HG03432 (cell line): ENCODE measurements around the gene ZDHHC4.

ENCODE experiments used
- ATAC-seq: cut with Tn5 transposase; IDR thresholded peaks from one replicate; pipeline ENCODE4 v1.9.1; 2021; ENCODE audit warnings: mild to moderate bottlenecking, moderate library complexity; ENCODE audit not compliant: unreplicated experiment

ZDHHC4 gene

DNA sequence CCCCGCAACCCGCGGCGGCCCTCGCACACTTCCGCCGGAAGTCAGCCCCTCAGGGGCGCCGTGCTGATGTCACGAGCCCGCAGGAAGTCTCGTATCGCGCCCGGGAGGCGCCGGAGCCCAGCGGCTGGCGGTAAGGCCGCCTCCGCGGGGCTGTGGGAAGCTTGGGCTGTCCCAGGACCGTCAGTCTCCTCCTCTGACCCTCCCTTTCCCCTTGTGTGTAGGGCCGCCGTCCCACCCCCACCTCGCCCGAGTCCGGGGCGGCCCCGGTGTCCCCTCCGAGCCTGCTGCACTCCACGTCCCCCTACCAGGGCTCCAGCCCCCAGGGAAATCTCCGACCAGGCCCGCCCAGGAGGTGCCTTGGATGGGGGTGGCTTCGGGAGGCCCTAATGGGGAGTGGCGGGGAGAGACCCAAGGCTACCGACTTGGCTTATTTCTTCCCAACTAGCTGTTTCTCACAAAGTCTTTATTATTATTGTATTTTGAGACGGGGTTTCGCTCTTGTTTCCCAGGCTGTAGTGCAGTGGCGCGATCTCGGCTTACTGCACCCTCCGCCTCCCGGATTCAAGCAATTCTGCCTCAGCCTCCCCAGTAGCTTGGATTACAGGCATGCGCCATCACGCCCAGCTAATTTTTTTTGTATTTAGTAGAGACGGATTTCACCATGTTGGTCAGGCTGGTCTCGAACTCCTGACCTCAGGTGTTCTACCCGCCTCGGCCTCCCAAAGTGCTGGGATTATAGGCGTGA, at the start of gene ZDHHC4:
Gene ZDHHC4 (plus strand): TSS at position 86 of the 745 bp plus-strand sequence. CDS start 3,108 bp downstream, outside the sequence.
- ATAC-seq: peak; percentile 98

DNA sequence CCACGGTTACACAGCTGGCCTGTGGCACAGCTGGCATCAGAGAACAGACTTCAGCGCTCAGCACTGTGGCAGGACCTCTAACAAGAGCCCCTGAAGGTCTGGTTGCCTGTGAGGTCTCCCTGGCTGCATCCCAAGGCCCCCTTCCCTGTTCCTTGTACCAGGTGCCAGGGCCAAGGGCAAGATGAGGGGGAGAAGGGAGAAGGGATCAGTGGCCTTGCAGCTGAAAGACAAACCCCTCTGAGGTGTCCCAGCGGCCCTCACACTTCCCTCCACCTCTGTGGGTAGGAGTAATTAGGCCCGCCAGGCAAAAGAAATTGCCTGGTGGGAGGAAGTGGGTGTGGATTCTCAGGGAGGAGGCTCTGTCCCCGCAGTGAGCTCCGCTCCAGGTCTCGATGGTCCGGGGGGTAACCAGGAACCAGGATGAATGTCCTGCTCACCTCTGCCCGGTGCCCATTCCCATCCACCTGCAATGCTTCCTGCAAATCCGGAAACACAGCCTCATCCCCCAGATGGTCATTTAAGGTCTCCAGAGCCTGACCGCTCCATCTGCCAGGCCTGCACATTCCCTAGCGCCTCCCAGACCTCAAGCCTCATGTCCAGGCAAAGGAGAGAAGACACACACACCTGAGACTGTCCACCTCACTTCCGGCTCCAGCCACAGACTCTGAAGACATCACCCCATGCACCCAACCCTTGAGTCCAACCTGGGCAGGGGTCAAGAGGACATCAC, 48.7 kb upstream of the ZDHHC4 start:
- no peak for ATAC-seq

DNA sequence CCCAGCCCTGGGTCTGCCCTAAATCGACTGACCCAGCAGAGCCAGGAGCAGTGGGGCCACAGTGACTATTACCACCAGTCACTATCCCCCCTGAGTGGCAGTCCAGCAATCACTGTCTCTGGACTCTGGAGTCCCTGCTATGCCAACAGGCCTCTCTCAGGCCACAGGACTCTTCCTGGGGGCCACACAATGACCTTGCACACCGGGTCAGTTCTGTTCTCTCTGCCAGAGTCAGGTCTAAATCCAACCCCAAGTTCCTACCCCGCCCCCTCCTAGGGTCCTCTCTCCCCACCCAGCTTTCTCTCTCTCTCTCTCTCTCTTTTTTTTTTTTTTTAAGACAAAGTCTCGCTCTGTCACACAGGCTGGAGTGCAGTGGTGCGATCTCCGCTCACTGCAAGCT, 47.6 kb upstream of the ZDHHC4 start:
- ATAC-seq: no peak

DNA sequence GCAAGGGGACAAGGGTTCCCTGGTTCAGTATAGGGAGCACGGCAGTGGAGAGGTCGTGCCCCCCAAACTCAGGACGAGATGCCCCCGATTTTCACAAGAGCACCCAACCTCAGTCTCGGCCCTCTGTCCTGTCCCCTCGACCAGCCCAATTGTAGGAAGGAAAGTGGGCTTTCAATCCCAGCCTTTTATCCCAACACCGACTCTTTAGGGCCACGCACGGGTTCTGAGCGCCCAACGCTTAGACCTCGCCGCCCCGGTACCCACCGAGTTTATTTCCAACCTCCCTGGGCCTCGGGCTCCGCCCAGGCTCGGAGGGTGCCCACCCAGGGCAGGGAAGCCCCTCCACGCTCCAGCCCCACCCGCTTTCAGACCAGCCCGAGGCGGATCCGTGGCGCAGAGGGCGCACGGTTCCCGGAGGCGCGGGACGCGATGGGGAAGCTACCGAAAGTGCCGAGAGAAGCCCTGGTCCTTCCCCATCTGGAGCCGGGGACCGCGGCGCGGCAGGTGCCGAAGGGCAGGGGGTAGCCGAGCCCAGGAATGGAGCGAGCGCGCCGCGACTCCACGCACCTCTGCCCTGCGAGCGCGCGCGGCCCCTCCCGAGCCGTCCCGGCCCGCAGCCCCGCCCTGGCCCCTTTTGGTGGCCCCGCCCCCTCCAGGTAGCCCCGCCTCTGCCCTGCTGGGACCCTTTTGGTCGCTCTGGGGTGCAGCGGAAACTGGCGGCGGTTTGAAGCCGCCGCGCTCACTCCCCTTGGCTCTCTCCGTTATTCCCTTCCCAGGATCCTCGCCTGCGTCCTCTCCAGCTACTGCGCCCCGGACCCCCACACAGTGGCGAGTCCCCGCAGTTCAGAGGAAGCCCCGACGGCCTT, 46.4 kb upstream of the ZDHHC4 start:
- ATAC-seq: peak; percentile 55

DNA sequence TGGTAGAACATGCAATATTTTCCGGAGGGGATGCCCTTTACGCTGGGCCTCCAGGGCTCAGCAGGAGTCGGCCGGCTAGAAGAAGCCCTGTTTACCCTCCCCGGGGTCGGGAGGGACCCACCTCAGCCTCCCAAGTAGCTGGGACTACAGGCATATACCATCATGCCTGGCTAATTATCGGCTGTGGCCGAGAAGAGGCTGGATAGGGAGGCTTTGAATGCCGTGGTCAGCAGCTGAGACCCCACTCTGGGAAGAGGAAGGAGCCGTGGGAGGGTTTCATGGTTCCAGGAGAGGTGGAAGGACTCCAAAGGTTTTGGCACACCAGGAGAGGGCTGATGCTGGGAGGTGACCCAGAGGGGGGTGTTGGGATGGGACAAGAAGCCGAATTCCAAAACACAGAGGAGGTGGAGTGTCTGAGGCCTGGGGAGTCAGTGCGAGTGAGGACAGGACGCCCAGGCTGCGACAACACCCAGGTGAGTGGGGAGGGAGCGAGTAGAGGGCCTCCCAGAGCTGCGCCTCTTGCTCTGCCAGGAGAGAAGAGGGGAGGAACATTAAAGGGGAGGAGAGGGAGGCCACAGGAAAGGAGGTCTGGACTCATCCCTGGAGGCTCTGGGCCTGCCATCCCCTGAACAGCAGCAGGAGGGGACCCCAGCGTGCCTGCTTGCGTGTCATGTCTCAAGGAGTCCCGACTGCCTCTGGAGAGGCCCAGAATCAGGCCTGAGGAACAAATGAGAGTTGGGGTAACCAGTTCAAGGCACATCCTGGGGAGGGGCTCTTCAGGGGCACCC, 45.6 kb upstream of the ZDHHC4 start:
- ATAC-seq: no peak

DNA sequence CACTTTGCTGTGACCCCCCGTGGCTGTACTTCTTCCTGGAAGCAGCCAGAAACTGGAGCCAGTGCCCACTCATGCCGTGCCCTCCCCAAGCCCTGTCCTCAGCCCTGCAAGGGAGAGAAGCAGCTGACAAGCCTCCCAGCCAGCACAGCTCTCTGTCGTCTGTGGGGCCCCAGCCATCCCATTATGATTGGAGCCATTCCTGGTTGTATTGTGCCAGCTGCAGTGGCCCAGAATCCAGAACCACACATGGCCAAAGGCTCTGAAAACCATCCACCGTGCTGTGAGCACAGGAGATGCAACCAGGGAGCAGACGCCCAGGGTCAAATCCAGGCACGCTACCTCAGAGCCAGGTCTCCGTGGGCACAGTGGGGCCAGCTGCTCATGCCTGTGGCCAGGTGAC, 44.7 kb upstream of the ZDHHC4 start:
- no peak for ATAC-seq

DNA sequence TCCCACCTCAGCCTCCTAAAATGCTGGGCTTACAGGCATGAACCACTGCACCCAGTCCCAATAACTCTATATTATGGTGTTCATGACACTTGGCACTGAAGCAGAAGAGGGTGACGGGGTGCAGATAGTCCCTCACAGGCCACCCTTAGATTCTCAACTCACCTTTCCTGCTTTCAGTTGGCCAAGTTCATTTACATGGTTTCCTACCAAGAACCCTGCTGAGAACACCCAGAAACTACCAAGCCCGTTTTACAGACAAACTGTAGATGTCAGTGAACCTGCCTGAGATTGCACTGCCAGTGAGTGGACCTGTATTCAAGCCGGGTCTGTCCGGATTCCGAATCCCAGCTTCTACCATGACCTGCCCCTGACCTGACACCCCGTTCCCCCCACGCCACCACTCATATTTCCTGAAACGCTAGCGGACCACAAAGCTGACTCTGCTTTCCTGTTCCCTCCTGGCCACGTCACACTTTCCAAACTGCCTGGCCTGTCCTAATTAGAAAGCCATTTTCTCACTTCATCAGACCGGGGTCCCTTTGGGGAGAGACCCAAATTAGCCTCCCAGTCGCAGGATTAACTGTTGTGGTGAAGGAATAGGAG, 43.3 kb upstream of the ZDHHC4 start:
- peak; percentile 32 for ATAC-seq

DNA sequence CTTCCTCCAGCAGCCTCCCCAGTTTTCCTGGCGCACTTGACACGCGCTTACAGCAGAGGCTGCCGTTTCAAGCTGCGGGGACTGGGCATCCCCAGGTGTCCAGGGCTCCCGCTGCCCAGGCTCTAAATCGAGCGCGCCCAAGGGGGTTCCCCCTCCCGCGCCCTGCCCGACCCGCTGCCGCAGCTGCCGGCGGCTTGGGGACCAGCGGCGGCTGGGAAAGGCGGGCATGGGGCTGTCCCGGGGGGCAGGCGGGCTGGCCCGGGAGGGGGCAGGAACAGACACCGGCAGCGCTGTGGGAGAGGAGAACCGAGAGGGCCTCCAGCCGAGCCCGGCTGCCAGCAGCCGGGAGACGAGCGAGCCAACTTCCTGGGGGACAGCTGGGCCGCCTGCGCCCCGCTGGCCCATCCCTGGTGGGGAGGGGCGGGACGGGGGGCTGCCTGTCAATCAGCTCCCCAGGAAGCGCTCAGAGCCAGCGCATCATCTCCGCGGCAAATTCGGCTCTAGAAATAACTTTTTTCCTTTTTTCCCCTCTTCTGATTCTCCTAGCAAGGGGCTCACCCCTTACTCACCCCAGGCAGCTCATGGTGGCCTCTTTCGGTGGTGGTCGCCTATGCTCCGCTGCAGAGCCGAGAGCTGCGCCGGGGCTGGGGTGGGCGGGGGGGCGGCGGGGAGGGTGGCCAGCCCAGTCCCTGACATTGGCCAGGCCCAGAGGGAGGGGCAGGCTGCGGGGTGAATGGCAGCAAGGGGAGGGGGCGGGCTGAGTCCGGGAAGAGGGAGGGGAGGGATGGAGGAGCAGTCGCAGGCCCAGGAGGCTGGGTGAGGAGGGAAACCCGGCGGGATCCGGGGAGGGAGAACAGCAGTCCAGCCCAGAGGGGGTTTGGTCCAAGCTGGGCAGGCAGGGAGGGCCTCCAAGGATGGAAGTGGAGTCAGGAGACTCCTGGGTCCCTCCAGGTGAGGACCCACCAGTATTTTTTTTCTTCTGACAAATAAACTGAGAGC, 40.7 kb upstream of the ZDHHC4 start:
- no peak for ATAC-seq

DNA sequence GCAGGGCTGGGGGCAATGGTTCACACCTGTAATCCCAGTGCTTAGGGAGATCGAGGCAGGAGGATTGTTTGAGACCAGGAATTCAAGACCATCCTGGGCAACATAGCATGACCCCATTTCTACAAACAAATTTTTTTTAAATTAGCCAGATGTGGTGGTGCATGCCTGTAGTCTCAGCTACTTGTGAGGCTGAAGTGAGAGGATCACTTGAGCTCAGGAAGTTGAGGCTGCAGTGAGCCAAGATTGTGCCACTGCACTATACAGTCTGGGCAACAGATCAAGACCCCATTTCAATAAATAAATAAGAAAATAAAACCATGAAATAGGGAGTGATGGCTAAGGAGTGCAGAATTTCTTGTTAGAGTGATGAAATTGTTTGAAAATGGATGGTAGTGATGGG, 34.9 kb upstream of the ZDHHC4 start:
- no peak for ATAC-seq

DNA sequence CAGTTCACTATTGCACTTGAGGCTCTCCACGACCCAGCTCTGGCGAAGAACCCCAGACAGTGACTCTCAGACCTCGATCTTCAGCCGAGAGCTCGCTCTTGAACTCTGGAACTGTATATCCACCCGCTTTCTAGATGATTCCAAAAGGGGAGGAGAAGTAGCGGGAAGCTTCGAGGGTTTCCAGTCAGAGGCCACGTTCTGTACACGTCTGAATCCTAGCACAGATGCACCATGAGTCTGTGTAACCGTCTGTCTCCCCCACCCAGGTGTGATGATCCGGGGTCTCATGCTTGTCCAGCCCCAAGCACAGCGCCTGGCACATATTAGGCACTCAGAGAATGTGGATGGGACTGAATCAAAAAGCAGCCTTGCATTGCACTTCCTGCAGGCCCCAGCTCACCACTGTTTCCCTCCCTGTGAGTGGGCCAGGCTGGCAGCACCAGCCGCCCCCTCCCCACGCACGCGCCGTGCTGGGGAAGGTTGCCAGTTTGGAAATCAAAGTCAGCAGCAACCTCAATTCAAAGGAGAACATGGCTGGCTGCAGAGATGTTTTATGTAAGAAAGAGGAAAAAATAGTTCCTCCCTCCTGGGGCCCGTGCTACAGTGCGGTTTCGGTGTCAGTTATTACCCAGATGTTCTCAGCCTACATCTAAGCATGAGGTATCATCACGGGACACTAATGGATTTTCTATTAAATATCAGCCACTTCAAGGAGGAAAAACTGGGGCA, 31.7 kb upstream of the ZDHHC4 start:
- peak; percentile 64 for ATAC-seq

DNA sequence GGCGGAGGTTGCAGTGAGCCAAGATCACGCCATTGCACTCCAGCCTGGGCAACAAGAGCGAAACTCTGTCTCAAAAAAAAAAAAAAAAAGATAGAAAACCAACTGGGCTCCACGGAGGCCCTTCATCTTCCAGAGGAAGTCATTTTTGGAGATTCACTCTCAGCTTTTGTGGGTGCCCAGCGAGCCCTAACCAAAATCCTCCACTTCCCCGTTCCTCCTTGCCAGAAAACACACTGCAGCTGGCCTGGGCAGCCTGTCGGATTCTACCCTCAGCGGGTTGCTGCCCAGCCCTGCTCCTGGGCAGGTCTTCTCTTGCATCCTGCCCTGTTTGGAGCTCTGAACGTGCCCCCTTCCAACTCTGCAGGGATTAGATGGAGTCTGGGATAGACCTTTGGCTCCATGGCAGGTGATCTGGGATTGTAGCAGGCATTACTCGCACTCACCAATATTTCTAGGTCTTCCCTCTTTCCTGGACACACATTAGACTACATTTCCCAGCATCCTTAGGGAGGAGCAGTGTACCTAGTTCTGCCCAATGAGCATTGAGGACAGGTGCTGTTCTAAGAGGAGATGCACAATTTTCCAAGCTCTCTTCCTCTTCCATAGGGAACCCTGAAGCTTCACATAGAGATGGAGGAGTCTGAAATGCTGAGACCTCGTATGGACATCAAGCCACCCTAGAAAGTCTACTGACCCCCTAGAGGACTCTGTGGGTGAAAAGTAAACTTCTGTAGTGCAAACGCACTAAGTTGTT, 30.6 kb upstream of the ZDHHC4 start:
- ATAC-seq: no peak

DNA sequence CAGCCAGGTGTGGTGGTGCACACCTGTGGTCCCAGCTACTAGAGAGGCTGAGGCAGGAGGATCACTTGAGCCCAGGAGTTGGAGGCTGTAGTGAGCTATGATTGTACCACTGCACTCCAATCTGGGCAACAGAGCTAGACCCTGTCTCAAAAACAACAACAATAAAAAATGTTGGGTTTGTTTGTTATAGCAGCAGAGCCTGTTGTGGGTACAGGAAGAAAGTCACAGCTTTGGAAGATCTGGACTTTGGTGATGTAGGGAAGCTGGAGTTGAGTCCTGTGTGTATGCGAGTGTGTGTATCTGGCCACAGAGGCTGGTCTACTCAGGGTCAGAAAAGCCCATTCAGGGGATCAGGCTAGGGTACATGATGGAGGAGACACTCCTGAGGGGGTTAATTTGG, 29.9 kb upstream of the ZDHHC4 start:
- no peak for ATAC-seq

DNA sequence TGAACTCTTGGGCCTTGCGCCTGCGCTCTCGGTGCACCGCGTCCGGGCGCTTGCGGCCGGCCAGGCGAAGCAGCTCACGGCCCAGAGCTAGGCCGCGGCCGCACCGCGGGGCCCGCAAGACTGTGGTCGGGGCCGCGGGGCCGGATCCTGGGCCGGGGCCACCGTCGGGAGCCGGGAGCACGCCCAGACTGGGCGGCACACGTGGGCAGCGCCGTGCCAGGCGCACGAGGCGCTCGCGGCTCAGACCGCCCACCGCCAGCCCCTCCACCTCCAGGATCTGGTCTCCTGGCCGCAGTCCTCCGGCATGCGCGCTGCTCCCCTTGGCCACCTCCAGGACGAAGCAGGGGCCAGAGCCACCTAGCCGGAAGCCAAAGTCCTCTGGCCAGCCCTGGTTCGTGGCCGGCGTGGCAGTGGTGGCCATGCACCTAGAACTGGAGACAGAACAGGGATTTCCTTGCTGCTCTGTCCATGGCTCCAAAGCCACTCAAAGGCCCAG, 26.2 kb upstream of the ZDHHC4 start, which contains the start of gene GRID2IP:
Gene GRID2IP (minus strand): TSS at position 446 of the 496 bp plus-strand sequence. CDS start 25 bp downstream, at position 421.
- ATAC-seq: no peak

DNA sequence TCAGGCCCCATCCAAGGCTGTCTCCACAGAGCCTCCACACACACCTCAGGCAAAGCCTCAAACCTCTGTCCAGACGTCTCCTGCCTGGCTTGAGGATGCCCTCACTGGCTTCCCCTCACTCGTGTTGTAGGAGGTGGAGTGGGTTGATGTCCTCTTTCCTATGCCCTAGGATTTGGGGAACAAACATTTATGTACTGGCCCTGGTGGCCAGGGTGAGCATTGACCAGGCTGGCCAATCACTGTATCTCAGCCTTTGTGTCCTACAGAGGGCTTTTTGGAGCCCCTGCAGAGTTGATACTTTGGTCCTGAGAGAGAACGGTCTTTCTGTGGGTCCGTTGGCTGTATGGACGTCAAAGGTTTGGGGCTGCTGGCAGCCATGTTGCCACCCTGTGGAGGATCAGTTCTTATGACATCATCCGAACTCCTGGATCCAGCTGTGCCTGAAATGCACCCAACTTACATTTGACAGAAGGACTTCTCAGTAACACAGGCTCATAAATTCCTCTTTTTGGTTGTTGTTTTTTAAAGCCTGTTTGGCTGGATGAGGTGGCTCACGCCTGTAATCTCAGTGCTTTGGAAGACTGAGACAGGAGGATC, 23.7 kb upstream of the ZDHHC4 start:
- no peak for ATAC-seq

DNA sequence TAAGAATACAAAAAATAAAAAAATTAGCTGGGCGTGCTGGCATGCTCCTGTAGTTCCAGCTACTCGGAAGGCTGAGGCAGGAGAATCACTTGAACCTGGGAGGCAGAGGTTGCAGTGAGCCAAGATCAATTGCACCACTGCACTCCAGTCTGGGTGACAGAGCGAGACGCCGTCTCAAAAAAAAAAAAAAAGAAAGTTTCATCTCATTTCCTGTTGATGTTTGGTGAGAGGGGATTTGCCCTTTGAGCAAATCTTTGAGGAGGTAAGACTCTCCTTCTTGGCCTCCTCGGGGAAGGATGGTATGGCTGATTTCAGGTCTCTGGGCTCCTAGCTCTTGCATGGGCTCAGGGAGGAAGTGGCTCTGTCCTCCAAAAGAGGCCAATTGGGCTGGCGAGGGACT, 22.4 kb upstream of the ZDHHC4 start:
- no peak for ATAC-seq

DNA sequence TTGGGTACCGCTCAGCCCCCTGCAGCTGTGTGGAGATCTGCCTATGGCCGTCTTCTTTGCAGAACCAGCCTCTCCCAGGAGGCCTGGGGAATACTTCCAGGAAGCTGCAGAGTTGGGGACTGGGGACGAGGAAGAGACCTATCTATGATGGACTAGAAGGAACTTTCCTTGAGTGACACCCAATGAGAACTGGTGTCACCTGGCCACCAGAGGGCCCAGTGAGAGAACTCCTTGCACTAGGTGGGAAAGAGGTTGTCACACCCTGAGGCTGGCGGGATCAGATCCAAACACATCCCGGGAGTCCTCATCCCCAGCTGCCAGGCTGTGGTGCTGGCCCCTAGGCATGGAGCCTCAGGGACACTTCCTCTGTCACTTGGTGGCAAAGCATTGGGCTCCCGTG, 21.1 kb upstream of the ZDHHC4 start:
- no peak for ATAC-seq

DNA sequence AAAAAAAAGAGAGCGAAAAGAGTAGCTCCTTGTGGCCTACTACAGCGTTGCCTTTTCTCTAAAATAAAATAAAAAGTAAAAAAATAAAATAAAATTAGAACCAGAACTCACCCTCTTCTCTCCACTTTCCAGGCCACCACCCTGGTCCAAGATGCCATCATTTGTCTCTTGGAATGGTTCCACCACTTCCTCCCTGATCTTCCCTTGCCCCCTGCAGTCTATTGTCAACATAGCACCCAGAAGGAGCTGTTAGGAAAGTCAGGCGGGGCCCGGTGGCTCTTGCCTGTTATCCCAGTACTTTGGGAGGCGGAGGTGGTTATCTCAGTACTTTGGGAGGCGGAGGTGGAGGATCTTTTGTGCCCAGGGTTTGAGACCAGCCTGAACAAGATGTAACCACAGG, 18.4 kb upstream of the ZDHHC4 start:
- ATAC-seq: no peak
